ENCODE results near the gene SLC10A7.

DNA sequence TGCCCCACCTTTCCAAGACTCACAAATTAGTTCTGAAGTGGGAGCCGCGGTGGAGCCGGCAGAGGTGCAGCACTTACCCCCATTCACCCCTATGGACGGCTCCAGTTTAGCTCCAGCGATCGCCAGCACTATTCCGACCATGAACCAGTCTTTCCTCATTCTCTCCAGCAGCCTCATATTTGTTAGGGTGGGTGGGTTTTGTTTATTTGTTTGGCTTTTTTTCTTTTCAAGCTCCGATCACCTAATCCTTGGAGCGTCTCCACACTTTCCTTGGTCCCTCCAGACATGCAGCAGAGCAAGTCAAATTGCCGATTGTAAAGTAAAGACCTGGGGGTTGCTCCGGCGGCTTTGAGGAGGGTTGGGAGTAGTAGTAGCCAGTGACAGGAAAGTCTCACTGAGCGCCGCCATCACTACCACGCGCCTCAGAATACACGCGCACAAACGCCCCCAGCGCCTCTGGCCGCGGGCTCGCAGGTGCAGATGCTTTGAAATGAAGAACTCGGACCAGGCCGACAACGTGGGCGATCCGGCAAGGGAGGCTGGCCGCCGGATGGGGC lies at the start of gene SLC10A7:
- TF ChIP-seq POLR2A (IDR thresholded peaks at IDR 0.05) = no peak
- TF ChIP-seq CTCF (IDR thresholded peaks at IDR 0.05) = no peak
